Loucy (cell line): Measurements from ENCODE around the gene TMEM178A.

ENCODE experiments used
- H2AFZ ChIP-seq: fragments of 200-600 bp; sonication (generic); 2 replicates; pipeline ENCODE4 v1.6.0; 2016; ENCODE audit warnings: antibody characterized with exemption, mild to moderate bottlenecking, low read length, moderate library complexity
- H3F3A ChIP-seq: fragments of 200-600 bp; 2 replicates; pipeline ENCODE4 v1.6.0; 2016; ENCODE audit warnings: antibody characterized with exemption, low read depth, mild to moderate bottlenecking
- H3K27me3 ChIP-seq: fragments of 200-600 bp; sonication (generic); 2 replicates; pipeline ENCODE4 v1.6.1; 2014; ENCODE audit warnings: low read length, mild to moderate bottlenecking; ENCODE audit not compliant: insufficient read depth, poor library complexity, severe bottlenecking
- H3K36me3 ChIP-seq: fragments of 200-600 bp; sonication (generic); 2 replicates; pipeline ENCODE4 v1.6.1; 2016; ENCODE audit warnings: low read length; ENCODE audit not compliant: insufficient read depth
- H3K4me1 ChIP-seq: fragments of 200-600 bp; sonication (generic); 2 replicates; pipeline ENCODE4 v1.5.1; 2014; ENCODE audit warnings: low read length, mild to moderate bottlenecking; ENCODE audit not compliant: insufficient read depth, poor library complexity, severe bottlenecking
- H3K4me2 ChIP-seq: fragments of 200-600 bp; sonication (generic); 2 replicates; pipeline ENCODE4 v1.6.0; 2014; ENCODE audit warnings: antibody characterized with exemption, low read length, low read depth, mild to moderate bottlenecking; ENCODE audit not compliant: poor library complexity, severe bottlenecking
- H3K4me3 ChIP-seq: fragments of 200-600 bp; sonication (generic); 2 replicates; pipeline ENCODE4 v1.5.1; 2014; ENCODE audit warnings: low read length, mild to moderate bottlenecking, mixed read lengths; ENCODE audit not compliant: poor library complexity, severe bottlenecking
- H3K79me2 ChIP-seq: fragments of 200-600 bp; sonication (generic); 2 replicates; pipeline ENCODE4 v1.6.1; 2014; ENCODE audit warnings: low read length; ENCODE audit not compliant: insufficient read depth
- H3K9ac ChIP-seq: fragments of 200-600 bp; sonication (generic); 2 replicates; pipeline ENCODE4 v1.6.0; 2014; ENCODE audit warnings: mild to moderate bottlenecking, low read depth, low read length, moderate library complexity; ENCODE audit not compliant: poor library complexity, severe bottlenecking
- H3K9me2 ChIP-seq: fragments of 200-600 bp; sonication (generic); replicated peaks from 2 replicates; pipeline ENCODE4 v1.6.1; 2016; ENCODE audit warnings: low read depth, low read length, mixed read lengths
- H3K9me3 ChIP-seq: fragments of 200-600 bp; sonication (generic); 2 replicates; pipeline ENCODE4 v1.6.1; 2014; ENCODE audit warnings: mild to moderate bottlenecking, antibody characterized with exemption, low read length, low read depth; ENCODE audit not compliant: insufficient read depth
- H4K20me1 ChIP-seq: fragments of 200-600 bp; sonication (generic); 2 replicates; pipeline ENCODE4 v1.6.0; 2014; ENCODE audit warnings: antibody characterized with exemption, low read length, mild to moderate bottlenecking; ENCODE audit not compliant: insufficient read depth, poor library complexity, severe bottlenecking
- CTCF ChIP-seq: fragments of 200-600 bp; sonication (generic); conservative IDR thresholded peaks from 2 replicates; pipeline ENCODE4 v1.5.1; 2014; ENCODE audit warnings: mild to moderate bottlenecking, antibody characterized with exemption, low read length
- EZH2phosphoT487 ChIP-seq: fragments of 200-600 bp; IDR thresholded peaks from 2 replicates; pipeline ENCODE4 v1.6.1; 2018; ENCODE audit warnings: antibody characterized with exemption, mild to moderate bottlenecking, moderate library complexity, borderline replicate concordance

The TMEM178A gene

GRCh38 chr2:39723497-39723896, 57.8 kb downstream of the TMEM178A start:
- no peaks in the 10 kb centered on the region for H3K27me3 ChIP-seq
- H3K9me3 ChIP-seq: no peaks in the 10 kb centered on the region
- no peak overlapping the region for H3K4me3 ChIP-seq
- H3F3A ChIP-seq: no peaks in the 10 kb centered on the region
- TF ChIP-seq EZH2phosphoT487 (no peak), CTCF (no peak)
- H4K20me1 ChIP-seq: no peaks in the 10 kb centered on the region
- H2AFZ ChIP-seq: no peak overlapping the region
- H3K79me2 ChIP-seq: no peaks in the 10 kb centered on the region
- H3K36me3 ChIP-seq: no peaks in the 10 kb centered on the region
- peaks cover 4% of the 10 kb centered on the region for H3K4me1 ChIP-seq
- no peak overlapping the region for H3K9ac ChIP-seq
- no peak overlapping the region for H3K4me2 ChIP-seq
- no peaks in the 10 kb centered on the region for H3K9me2 ChIP-seq

GRCh38 chr2:39723946-39724827, 58.5 kb downstream of the TMEM178A start:
- Histone ChIP-seq H3F3A (no peaks in the 10 kb centered on the region), H4K20me1 (no peaks in the 10 kb centered on the region), H3K9me2 (no peaks in the 10 kb centered on the region), H3K4me1 (peaks cover 7% of the 10 kb centered on the region), H3K79me2 (no peaks in the 10 kb centered on the region), H3K9me3 (no peaks in the 10 kb centered on the region), H3K36me3 (no peaks in the 10 kb centered on the region), H3K9ac (no peak overlapping the region), H3K27me3 (no peaks in the 10 kb centered on the region), H2AFZ (no peak overlapping the region), H3K4me3 (no peak overlapping the region), H3K4me2 (no peak overlapping the region)
- TF ChIP-seq EZH2phosphoT487 (no peak), CTCF (no peak)

DNA sequence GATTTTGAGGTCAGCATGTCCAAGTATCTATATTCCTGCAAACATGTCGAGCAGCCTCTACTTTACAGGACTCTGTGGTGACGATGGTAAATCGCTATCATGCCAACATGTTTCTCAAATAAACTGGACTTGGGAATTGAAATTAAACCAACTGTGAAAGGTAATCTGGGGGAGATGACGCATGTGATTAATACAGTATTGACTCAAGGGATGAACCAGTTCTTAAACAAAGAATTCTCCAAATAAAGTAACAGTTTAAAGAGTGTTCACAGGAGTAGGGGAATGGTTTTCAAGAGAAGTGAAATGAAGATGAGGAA, 59.1 kb downstream of the TMEM178A start:
- no peaks in the 10 kb centered on the region for H3F3A ChIP-seq
- H3K36me3 ChIP-seq: no peaks in the 10 kb centered on the region
- no peaks in the 10 kb centered on the region for H3K9me2 ChIP-seq
- no peak overlapping the region for H3K4me2 ChIP-seq
- H3K27me3 ChIP-seq: no peaks in the 10 kb centered on the region
- TF ChIP-seq CTCF (no peak), EZH2phosphoT487 (no peak)
- H2AFZ ChIP-seq: no peak overlapping the region
- H3K79me2 ChIP-seq: no peaks in the 10 kb centered on the region
- no peak overlapping the region for H3K9ac ChIP-seq
- no peaks in the 10 kb centered on the region for H3K9me3 ChIP-seq
- no peak overlapping the region for H3K4me3 ChIP-seq
- peaks cover 7% of the 10 kb centered on the region for H3K4me1 ChIP-seq
- H4K20me1 ChIP-seq: no peaks in the 10 kb centered on the region
